ENCODE data around the gene MAP1B. TPM values are rescaled to one million over a fixed set of nuclear protein-coding genes. Genes with fewer than 3 reads are reported as not detected.

The MAP1B gene
- total and polyA plus RNA-seq, 9 of the 15 experiments (the other 6 are each of a cell fraction or from before 2014, with no cell fraction given): 5.2 to 66.1 (median 17.3) TPM

- 74% methylated on average over 7 of the region's 9 CpGs for WGBS (ENCODE audit: insufficient coverage, low coverage, missing lambda C conversion rate)
- FAIRE-seq: no peak
These were observed 16.6 kb downstream of the MAP1B start for GRCh38 chr5:72123764-72124376.

More at GRCh38 chr5:72123764-72124376, 16.6 kb downstream of the MAP1B start:
- no peaks in the 10 kb centered on the region for H3K9me1 ChIP-seq (ENCODE audit: control insufficient read depth, insufficient read depth, low read length)
- H2AFZ ChIP-seq (ENCODE audit: low read depth, low read length): no peak overlapping the region
- CTCF ChIA-PET (ENCODE audit: low intra/inter-chr PET ratio): no interaction called here
- POLR2A ChIA-PET: interaction anchor here (0.7 to 4.4 kb wide), 6 partner anchors 8 to 119 kb away, joined by 3 to 21 read pairs (median 4); partner anchors contain the start of gene MAP1B
- H4K20me1 ChIP-seq (replicated peaks; ENCODE audit: control insufficient read depth, insufficient read depth, low read length): 0 out of 2 replicates have a peak, but pooled peaks cover 6% of the 10 kb centered on the region
- no peaks in the 10 kb centered on the region for H3K9me3 ChIP-seq (replicated peaks; ENCODE audit: control insufficient read depth, insufficient read depth, low read depth, low read length)
- no peaks in the 10 kb centered on the region for H3K79me2 ChIP-seq (ENCODE audit: control insufficient read depth, insufficient read depth, low read length)
- H3K27me3 ChIP-seq (ENCODE audit: control insufficient read depth in 2 of 2, insufficient read depth in 2 of 2, low read length in 2 of 2): no peaks in the 10 kb centered on the region
- H3K27ac ChIP-seq (ENCODE audit: extremely low read depth, low read depth, low read length): no peak overlapping the region
- no TSS peak for BruUV-seq (replicated peaks)
- TF ChIP-seq MBD1 (CRISPR knock-in tag; IDR thresholded peaks at IDR 0.05): no peak
- no peak for TF ChIP-seq ZNF143 (CRISPR knock-in tag; IDR thresholded peaks at IDR 0.05)
- no peak for TF ChIP-seq CBX1 (IDR thresholded peaks at IDR 0.05; ENCODE audit: low read depth)
- no peak for TF ChIP-seq JUNB (CRISPR knock-in tag; conservative IDR thresholded peaks at IDR 0.05)
- no peak for TF ChIP-seq MXD1 (CRISPR knock-in tag; IDR thresholded peaks at IDR 0.05; ENCODE audit: borderline replicate concordance, poor library complexity, severe bottlenecking)
- no peak for TF ChIP-seq POLR2A (conservative IDR thresholded peaks at IDR 0.05)
- no peak for TF ChIP-seq DPF2 (IDR thresholded peaks at IDR 0.05)
- no peak for TF ChIP-seq ERF (CRISPR knock-in tag; IDR thresholded peaks at IDR 0.05)
- TF ChIP-seq ZC3H8 (IDR thresholded peaks at IDR 0.05): no peak
- TF ChIP-seq SAFB (IDR thresholded peaks at IDR 0.05; ENCODE audit: borderline replicate concordance, low read depth, low read length): no peak
- no peak for TF ChIP-seq FOXA1 (IDR thresholded peaks at IDR 0.05; ENCODE audit: borderline replicate concordance)
- no peak for TF ChIP-seq NCOA4 (IDR thresholded peaks at IDR 0.05; ENCODE audit: partially characterized antibody)
- no peak for TF ChIP-seq TAF7 (tag; IDR thresholded peaks at IDR 0.05)
- TF ChIP-seq TGIF2 (CRISPR knock-in tag; IDR thresholded peaks at IDR 0.05): no peak
- ATAC-seq (no peak), DNase-seq (ENCODE audit: extremely low read depth in 1 of 4, low spot score in 3 of 4) (no peak)
- peaks cover 0 to 3% of the 10 kb centered on the region in 2 experiments; a peak in 1 of 5 replicates for H3K4me1 ChIP-seq (replicated peaks in 1 of 2; ENCODE audit: control insufficient read depth in 2 of 2, insufficient read depth in 2 of 2, low read length in 2 of 2)
- H3K36me3 ChIP-seq (ENCODE audit: control insufficient read depth, insufficient read depth, low read length): peaks cover 32% of the 10 kb centered on the region; the same call in 2 of the 3 replicates
- in situ Hi-C loops (cut with MboI): no loop called here
- no peak overlapping the region for H3K4me3 ChIP-seq
- no peak overlapping the region for H3K9ac ChIP-seq (ENCODE audit: insufficient read depth in 1 of 2, low read depth in 2 of 2, low read length in 2 of 2)
- no peak overlapping the region for H3K4me2 ChIP-seq (ENCODE audit: insufficient read depth, low read length)
- intact Hi-C loops (cut with micrococcal nuclease): no loop called here

Measured in K562 (cell line).